Activated CD8-positive, alpha-beta memory T cell treated with anti-CD3 and anti-CD28 coated beads, Interleukin-2, amount 50 U/mL, for 1 hour (primary cell): ENCODE results near the gene PKN3.
"Not testable (repeated sequence)": the region's sequence is repeated elsewhere in the genome, so short reads cannot be mapped to it uniquely, and the experiment has no call there.

Experiments used
- DNase-seq: peaks from one replicate; pipeline ENCODE4 v3.0.0-alpha.2; 2020; ENCODE audit errors: extremely low read depth

Gene PKN3

GRCh38 chr9:128702445-128702948 is at the start of gene PKN3:
TSS of gene PKN3 (plus strand) at chr9:128702503. CDS start at chr9:128702916, 413 bp downstream.
- peak; percentile 50 for DNase-seq

GRCh38 chr9:128653908-128654307 is 48.4 kb upstream of the PKN3 start:
- no peak for DNase-seq

DNA sequence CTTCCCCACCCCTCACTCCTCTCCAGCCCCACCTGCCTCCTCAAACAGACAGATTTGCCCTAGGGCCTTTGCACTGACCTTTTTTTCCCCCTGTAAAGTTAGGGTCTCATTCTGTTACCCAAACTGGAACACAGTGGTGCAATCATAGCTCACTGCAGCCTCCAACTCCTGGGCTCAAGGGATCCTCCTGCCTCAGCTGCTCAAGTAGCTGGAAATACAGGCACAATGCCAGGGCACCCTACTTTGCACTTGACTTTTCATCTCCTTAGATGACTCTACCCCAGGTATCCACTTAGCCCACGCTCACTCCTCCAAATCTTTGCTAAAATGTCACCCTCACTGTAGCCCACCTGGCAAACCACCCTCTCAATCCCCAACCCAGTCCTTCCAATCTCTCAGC is 47.8 kb upstream of the PKN3 start:
- DNase-seq: no peak

DNA sequence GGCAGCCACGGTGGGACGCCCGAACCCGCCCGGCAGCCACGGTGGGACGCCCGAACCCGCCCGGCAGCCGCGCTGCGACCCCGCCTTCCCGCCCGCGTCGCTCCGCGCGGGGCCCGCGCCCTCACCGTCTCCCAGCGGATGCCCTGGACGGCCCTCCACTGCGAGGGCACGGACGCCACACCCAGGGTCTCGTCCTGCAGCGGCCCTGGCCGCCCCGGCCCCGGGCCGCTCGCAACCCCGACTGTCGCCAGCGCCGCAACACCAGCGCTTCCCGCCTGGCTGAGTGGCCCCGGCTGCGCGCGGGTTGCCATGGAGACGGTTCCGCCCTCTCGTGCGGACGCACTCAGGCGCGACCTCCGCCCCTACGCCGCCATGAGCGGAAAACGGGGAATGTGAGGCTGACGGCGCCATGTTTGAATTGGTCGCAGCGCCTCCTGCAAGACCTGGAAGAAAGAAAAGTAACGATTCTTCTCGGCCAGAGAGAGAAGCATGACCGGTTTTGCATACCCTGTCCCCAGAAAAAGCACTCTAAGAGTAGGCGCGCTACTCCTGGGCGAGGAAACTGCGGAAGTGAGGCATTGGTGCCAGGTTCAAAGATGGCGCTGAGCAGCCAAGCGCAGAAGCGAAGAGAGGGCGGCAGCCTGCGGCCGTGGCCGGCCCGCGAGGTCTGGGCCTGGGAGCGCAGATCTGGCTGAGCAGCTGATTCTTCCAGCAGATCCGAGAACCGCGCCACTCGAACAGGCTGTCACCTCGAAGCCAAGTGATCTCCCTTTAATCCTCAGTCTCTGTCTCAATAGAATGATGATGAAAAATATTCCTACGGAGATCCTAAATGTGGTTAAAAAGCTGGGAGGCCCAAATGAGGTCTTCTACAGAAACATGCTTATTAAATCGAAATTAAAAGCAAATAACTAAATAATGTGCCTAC is 45.6 kb upstream of the PKN3 start, which contains the start of gene DYNC2I2:
TSS of gene DYNC2I2 (minus strand) at position 432 of the 928 bp plus-strand sequence. CDS start at position 311, 121 bp downstream.
- DNase-seq: peak; percentile 88

DNA sequence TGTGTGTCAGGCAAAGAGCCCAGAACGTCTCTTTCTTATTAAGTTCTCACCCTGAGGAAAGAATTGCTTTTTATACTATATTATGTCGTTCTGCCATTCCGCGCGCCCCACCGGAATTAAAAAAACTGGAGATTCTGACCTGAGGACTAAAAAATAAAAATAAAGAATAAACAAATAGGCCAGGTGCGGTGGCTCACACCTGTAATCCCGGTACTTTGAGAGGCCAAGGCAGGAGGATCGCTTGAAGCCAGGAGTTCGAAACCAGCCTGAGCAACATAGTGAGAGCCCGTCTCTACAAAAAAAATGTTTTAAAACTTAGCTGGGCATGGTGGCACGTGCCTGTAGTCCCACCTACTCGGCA is 45.0 kb upstream of the PKN3 start:
- no peak for DNase-seq

GRCh38 chr9:128657796-128658195 is 44.5 kb upstream of the PKN3 start:
- no peak for DNase-seq

- not testable (repeated sequence) for DNase-seq
Observed at GRCh38 chr9:128666481-128666941, 35.8 kb upstream of the PKN3 start.

DNA sequence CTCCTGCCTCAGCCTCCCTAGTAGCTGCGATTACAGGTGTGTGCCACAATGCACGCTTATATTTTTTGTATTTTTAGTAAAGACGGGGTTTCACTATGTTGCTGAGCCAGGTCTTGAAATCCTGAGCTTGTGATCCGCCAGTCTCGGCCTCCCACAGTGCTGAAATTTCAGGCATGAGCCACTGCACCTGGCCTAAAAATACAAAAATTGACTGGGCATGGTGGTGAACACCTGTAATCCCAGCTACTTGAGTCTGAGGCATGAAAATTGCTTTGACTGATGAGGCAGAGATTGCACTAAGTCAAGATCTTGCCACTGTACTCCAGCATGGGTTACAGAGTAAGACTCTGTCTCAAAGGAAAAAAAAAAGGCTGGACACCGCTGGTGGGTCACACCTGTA is 32.5 kb upstream of the PKN3 start:
- DNase-seq: no peak

DNA sequence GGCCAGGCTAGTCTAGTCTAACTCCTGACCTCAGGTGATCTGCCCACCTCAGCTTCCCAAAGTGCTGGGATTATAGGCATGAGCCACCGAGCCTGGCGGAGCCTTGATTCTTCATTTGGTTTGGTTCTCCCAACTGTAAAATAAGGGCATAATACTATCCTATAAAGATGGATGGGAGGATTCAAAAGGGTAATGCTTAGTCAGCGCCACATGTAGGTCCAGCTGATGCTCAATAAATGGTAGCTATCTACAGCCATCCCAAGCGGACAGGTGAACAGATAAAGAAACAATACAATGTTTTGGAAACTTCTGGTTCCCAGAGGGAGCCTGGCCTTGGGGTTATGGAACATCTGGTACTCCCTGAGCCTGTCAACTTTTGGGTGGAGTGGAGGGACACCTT is 26.9 kb upstream of the PKN3 start:
- no peak for DNase-seq

- no peak for DNase-seq
Observed at GRCh38 chr9:128677794-128678193, 24.5 kb upstream of the PKN3 start.

GRCh38 chr9:128683340-128684064 is 18.8 kb upstream of the PKN3 start:
- DNase-seq: no peak

GRCh38 chr9:128684065-128684324 is 18.3 kb upstream of the PKN3 start:
- no peak for DNase-seq

- no peak for DNase-seq
Observed at GRCh38 chr9:128684325-128685199, 17.7 kb upstream of the PKN3 start.

- no peak for DNase-seq
Observed at GRCh38 chr9:128685636-128686489, 16.4 kb upstream of the PKN3 start.

- DNase-seq: no peak
Observed at GRCh38 chr9:128687453-128687852, 14.8 kb upstream of the PKN3 start.

GRCh38 chr9:128688501-128689292 is 13.6 kb upstream of the PKN3 start, which contains the start of gene SET:
TSS of gene SET (plus strand) at chr9:128689222. CDS start at chr9:128689583, 361 bp downstream.
- peak; percentile 71 for DNase-seq

DNA sequence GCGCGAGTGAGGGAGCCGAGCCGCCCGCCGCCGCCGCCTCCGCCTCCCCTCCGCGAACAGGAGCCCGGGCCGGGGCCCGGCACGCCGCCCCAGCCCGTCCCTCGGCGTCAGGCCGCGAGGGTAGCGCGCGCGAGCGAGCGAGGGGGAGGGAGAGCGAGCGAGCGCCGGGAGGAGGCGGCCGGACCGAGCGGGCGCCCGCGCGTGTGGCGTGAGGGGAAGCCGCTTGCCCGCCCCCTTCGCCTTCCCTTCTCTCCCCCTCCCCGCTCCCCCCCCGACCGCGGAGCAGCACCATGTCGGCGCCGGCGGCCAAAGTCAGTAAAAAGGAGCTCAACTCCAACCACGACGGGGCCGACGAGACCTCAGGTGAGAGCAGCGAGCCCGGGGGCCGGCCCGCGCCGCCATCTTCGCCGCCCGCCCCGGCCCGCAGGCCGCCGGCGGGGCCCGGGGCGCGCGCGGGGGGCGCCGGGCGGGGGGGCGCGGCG is 13.0 kb upstream of the PKN3 start:
- no peak for DNase-seq

DNA sequence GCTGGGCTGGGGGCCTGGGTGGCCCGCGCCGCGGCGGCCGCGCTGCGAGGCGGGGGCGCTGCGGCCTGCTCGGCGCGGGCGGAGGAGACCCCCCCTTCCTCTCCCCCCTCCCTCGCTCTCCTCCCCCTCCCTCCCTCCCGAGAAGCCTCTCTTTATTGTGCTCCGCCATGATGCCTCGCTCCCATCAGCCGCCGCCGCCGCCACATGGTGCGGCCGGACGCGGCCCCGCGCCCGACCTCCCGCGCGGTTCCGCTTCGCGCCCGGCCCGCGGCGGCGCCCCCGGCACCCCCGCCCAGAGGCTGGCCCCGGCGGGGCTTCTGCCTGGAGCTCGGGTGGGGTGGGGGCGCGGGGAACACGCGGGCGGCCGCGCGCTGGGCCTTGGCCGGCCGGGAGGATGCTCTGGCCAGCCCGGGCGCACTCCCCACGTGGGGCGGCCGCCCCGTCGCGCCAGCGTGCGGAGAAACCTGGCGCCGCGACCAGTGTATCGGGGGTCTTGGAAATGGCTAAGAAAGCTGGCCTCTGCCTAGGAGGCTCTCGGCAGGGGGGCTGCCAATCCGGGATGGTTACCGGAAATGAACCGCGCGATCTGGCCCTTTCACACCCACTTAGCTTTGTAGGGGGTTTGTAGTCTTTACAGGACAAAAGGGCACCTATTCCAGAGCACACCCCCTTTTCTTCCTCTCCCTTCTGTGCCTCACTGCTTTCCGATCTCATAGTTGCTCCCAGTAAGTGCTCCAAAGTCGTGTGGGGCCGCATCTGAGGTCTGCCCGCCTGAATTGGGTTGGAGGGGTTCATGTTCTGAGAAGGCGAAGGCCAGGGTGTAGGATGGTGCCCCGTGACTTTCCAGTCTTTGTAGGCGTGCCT is 12.3 kb upstream of the PKN3 start:
- DNase-seq: no peak

- DNase-seq: no peak
Observed at GRCh38 chr9:128690684-128691034, 11.6 kb upstream of the PKN3 start.
